ENCODE measurements around the gene TNNC1. TPM values are rescaled to one million over a fixed set of nuclear protein-coding genes. Genes with fewer than 3 reads are reported as not detected.

The TNNC1 gene
- total RNA-seq, 1 donor from 2014 or later = 3,876 TPM

DNA sequence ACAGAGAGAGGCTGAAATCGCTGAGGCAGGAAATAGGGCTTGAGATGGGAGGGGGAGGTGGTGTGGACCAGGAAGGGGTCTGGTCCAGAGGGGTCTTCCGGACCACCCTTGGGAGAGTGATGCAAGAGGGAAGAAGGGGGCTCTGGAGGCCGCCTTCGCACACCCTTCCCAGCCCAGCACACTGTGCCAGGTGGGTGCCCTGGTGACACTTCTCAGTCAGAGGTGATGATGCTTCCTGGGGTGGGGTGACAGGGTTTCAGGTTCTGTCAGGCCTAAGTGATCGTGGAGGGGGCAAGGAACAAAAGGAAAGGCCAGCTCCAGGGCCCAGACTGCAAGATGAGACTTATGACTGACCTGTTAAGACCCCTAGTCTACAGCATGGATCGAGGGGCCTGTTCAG lies 21.6 kb downstream of the TNNC1 start:
- no peak for DNase-seq (ENCODE audit: low read depth)

DNA sequence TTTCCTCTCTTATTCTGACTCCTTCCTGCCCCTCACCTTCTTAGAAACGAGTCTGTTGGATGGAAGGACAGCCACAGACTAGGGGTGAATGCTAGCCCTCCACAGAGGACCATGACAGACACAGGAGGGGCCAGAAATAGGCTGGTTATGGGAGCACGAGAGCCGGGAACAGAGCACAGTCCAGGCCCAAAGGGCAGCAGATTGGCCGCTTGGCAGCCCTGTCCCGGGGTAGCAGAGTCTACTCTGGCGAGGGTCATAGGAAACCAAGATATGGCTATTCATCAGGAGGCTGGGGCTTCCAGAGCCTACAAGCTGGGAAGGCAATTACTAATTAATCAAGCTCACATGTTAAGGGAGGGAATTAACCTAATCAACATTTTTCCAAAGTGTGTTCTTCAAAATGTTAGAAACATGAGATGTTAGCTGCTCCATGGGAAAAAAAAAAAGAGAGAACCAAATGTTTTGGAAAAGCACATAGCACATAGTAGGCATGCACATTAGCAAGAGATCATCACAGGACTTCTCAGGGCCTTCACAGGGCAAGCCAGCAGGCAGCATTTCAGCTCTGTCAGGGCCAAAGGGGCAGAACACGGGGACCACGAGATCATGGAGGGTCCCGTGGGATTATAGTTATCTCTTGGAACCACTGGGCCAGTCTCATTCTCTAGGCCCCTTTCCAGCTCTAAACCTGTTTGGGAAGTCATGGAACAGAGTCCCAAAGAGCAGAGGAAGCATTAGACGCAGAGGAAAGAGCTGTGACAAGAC lies 22.2 kb downstream of the TNNC1 start:
- DNase-seq (ENCODE audit: low read depth) = no peak

DNA sequence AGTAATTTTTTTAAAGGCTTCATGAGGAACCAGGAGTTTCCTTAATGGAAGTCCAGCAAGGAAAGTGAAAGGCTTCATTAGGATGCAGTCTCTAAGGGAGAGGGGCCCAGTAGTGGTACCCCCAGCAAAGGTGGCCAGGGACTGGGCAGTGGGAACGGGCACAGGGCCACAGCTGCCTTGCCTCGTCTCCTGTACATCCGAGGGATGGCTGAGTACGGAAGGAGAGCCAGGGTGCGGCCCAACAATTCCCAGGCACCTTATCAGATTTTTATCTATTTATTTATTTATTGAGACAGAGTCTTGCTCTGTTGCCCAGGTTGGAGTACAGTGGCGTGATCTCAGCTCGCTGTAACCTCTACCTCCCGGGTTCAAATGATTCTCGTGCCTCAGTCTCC lies 23.4 kb downstream of the TNNC1 start:
- no peak for DNase-seq (ENCODE audit: low read depth)

DNA sequence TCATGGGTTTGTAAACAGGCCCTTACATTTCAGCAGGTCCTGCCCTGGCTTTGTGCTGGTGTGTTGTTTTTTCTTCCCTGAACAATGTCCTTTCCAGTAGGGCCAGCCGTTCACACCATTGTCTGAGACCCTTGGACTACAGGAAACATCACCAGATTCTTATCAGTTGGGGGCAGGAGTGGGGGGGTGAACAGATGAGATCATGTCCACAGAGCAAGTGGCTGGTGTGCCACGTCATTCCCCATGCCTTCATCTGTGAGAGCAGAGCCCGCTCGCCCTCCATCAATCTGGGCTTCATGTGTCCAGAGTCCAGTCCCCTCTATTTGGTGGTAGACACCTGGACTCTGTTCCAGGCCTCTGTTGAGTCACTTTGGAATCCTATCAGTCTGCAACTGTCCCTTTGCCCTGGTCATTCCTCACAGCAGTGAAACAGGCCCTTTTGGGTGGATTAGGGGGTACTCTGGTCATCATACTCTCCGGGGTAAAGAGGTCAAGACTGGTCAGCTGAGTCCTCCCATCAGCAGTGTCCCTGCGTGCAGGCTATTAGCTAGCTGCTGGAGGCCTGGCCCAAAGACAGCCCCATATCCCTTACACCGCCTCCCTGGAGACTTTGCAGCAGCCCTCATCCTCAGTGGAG lies 23.9 kb downstream of the TNNC1 start:
- no peak for DNase-seq (ENCODE audit: low read depth)

DNA sequence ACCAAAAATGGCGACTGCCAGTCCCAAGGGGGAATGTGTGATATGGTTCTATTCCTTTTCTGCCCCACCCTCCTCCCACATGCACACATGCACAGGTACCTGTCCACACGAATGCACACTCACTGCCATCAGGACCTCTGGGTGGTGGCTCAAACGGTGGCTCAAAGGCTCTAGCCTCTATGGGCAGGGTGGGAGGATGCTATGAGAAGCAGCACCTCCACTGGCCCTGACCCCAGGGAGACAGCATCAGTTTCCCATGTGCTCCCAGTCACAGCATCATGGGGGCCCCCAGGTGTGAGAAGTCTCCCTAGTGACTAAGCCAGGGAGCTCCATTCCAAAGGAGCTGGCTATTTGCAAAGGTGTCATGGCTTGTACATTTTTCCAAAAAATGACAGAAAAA lies 24.8 kb downstream of the TNNC1 start:
- DNase-seq (ENCODE audit: low read depth) = no peak

DNA sequence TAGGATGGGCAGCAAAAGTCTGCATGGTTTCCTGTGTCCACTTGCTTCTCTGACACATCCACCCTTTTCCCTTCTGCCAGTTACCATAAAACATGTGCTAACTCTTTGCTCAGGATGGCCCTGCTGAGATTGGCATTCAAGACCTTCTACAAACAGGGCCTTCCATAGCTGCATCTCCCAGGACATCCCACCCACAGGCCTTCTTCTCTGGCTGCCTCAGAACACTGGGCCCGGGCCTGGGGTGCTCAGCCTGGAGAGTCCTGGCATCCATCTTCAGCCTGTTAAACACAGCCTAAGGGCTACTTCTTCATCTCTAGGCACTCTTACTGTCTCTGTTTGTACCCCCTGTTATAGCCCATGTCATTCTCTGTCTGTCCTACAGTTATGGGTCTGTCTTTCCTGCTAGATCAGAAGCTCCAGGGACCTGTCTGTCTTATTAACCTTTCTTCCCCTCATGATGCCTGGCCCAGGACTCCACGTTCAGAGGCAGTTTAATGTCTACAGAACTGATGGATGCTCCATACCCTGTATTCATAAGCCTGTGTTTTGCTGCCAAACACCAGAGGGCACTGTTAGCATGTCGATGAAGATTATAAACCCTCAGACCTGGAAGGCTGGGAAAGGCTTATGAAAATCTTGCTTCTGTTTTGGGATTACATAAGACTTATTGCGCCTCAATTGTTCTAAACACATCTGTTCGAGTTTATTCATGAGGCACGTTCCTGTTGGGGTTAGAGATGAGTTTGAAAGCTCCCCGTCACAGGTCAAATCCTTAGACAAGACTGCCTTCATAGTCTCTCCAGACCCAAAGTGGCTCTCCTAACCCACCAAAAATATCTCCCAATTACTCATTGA lies 25.5 kb downstream of the TNNC1 start:
- peak; percentile 79 for DNase-seq (ENCODE audit: low read depth)

DNA sequence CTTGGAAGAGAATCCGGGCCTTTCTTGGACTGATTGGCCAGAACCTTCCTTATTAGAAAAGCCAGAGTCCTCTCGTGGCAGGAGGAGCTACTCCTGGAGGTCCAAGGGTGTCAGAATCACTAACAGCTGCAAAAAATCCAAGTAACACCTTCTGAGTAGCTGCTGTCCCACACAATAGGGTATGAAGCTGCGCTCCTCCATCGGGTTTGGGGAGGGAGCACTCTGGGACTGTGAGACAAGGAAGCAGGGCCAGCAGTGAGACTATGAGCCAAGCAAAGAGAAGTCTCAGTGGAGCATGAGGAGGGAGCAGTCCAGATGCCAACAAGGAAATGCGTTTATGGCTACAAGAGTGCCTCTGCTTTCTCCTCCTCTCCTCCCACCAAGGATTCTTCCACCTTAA lies 30.7 kb downstream of the TNNC1 start:
- no peak for DNase-seq (ENCODE audit: low read depth)

DNA sequence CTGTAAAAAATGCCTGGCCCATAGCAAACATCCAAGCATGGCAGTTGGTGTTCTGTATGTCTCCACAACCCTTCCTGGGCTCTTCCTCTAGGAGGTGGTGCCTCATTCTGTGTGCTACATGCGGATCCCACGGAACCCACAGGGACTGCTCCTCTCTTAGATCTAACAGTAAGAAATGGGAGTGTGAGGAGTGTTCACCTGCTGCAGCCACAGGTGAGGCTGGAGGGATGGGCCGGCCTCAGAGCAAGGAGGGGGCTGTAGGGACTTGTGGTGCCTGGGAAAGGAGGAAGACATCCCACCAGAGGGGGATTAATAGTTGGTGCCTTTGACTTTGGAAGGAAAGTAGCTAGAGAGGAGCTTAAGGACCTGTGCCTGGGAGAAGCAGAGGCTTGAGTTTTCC lies 31.2 kb downstream of the TNNC1 start:
- DNase-seq (ENCODE audit: low read depth) = no peak

DNA sequence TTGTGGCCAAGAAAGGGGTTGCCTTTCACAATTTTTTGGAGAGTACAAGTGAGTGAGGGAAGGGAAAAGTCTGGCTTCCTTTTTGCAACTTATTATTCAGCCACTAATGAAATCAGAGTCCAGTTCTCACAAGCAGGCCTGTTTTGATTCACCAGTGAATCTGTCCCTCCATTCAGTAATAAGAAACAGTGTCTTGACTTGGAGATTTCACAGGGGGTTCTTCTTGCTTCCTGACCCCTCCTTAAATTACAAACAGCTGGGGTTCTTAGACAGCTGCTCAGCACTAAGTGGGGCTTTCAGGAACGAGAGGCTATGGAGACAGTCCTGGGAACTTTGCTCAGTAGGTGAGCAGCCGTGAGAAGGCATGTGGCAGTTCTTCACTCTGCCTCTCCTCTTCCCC lies 33.5 kb downstream of the TNNC1 start:
- DNase-seq (ENCODE audit: low read depth) = no peak

DNA sequence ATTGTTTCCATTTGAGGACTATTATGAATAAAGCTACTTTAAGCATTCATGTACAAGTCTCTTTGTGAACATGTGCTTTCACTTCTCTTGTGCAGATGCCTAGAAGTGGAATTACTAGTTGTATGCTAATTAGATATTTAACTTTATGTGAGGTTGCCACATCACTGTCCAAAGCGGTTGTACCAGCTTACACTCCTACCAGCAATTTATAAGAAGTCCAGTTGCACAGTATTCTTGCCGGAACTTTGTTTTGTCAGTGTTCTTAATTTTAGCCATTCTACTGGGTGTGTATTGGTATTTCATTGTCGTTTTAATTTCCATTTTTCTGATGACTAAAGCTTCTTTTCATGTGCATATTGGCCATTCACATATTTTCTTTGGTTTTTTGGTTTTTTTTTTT lies 38.0 kb downstream of the TNNC1 start:
- no peak for DNase-seq (ENCODE audit: low read depth)

DNA sequence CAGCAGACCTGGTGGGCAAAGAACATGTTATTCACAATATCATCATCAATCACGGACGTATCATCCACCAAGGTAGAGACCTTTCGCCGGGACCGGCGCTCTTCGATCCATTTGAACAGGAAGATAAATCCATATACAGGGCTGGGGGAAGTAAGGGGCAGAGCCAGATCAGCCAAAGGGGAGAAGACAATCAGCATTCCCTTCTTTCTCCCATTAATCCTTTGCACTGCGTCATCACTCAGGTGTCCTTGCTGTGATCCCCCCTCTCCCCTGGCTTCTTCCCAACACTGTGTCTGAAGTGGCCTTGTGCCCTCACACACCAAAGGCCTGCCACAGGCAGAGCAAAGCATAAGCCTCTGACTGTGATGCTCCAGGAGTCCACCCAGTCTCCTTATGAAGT lies 45.4 kb downstream of the TNNC1 start:
- no peak for DNase-seq (ENCODE audit: low read depth)

DNA sequence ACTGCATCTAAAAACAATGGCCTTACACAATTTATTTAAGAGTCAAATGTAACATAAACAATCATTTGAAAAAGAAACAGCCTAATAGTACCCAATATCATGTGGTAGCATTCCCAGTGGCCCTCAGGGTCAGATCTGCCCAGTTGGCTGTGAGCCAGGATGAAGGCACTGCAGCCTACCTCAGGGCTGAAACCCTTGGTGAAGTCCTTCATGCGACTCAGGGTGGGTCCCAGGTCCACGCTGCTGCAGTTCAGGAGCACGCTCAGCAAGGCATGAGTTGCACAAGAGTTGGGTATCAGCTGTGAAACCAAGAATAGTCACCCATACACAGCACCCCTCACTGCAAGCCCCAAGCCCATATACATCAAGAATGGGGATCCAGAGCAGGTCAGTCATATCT lies 46.1 kb downstream of the TNNC1 start:
- DNase-seq (ENCODE audit: low read depth) = no peak

DNA sequence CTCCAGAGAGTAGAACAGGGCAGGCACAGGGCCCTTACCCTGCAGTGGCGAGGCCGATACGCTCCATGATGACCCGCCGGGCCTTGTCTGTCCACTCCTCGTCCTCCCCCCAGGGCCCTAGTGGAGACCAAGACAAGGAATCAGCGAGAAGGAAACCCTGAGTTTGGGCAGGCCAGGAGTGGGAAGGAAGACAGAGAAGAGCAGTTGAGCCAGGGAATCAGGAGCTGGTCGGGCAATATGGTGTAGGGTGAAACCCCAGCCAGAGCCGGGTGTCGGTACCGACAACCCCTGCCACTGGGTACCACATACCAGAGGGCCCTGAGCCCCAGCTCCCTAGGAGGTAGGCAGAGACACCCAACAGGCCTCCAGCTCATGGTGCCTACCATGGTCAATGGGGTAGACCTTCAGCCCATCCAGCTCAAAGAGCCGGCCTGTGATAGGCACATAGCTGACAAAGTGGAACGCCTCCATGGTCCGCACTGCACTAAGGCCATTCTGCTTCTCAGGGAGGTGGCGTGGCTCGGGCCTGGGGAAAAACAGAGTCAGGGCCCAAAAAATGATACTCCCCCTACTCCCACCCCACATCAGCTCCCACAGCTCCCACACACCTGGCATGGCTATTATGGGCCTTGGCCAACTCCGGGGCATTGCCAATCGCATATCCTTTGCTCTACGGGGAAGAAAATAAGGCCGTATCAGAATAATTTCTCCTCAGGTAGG lies 46.9 kb downstream of the TNNC1 start:
- no peak for DNase-seq (ENCODE audit: low read depth)

DNA sequence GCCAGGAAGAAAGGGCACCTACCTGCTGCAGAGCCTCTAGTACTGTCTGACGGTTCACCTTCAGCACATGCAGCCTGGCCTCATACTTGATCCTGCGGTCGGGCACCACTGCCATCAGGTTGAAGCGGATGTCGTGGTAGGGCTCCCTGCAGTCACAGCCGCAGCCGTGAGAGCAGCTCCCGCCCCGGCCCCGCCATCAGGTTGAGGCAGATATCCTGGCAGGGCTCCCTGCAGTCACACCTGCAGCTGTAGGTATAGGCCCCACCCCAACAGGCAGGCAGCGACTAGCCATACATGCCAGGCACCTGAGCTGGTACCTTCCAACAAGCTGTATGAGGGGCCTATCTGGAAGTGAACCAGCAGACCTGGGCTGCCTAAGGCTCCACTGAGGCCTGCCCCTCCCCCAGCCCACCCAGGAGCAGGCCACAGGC lies 47.6 kb downstream of the TNNC1 start:
- DNase-seq (ENCODE audit: low read depth) = no peak

DNA sequence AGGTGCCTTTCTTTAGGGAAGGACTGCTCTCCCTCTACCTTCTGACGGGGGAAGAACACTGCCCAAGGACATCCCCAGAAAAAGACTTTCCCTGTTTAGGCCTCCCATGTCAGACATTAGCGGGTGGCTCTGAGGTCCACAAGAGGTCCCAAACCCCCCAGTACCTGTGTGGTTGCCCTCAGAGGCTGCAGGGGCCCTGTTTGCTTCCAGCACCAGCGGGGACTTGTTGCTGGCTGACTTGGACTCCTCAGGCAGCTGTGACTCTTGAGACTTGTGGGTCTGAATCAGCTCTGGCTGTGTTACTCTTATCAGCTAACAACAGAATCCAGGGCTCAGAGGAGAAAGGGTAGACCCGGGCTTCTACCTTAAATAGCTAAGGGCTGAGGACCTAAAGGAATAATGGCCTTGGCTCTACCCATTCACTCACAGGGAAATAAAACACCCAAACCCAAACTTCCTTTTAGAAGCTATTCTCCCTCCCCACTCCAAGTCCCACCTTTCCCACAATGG lies 48.2 kb downstream of the TNNC1 start:
- DNase-seq (ENCODE audit: low read depth) = no peak

DNA sequence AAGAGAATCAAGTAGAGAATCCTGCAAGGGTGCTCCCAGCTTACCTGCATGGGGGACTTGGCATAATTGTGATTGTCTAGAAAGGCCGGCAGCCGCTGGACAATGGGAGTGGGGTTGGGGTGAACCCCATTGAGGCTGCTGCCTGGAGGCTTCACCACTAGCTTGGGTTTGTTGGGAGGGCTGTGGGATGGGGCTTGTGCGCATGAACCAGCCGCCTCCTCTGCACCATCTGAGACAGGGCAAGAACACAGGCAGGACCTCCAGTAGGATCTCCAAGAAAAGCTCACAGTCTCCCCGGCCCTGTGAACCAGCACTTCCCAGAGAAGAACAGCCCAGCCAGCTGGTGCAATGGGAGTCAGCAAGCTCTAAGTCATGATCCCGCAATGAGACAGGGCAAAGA lies 48.8 kb downstream of the TNNC1 start:
- no peak for DNase-seq (ENCODE audit: low read depth)

DNA sequence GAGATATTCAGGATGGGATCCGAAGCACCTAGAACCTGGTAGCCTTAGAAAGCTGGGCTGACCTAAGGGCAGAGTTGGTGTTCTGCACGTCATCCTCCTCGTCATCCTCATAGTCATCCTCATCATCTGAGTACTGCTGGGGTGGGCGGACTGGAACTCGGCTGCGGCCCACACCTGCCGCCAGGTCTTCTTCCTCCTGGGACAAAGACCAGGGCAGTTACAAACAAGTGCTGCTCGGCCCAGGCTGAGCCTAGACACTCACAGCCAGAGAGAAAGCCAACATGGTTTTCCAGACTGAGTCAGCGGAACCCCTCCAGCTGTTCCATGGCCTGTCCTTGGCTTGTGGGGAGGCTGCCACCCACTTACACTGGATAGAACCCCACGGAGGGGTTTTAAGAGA lies 49.5 kb downstream of the TNNC1 start:
- peak; percentile 56 for DNase-seq (ENCODE audit: low read depth)

DNA sequence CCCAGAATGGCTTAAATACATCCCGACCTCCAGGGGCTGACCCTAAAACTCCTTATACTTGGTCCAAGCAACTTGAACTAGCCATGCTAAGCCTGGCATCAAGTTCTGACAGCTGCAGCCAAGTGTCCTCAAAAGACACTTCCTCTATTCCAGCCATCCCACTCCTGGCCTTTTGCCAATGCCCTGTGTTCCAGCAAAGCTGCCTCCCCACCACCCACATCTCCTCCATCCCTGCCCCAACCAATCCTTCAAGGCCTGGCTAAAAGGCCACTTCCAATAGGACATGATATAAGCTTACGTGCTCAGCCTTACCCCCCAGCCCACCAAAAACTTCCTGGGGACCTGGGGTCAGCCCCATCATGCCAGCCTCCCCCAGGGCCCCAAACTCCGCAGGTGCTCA lies 49.9 kb downstream of the TNNC1 start:
- DNase-seq (ENCODE audit: low read depth) = peak; percentile 83

DNA sequence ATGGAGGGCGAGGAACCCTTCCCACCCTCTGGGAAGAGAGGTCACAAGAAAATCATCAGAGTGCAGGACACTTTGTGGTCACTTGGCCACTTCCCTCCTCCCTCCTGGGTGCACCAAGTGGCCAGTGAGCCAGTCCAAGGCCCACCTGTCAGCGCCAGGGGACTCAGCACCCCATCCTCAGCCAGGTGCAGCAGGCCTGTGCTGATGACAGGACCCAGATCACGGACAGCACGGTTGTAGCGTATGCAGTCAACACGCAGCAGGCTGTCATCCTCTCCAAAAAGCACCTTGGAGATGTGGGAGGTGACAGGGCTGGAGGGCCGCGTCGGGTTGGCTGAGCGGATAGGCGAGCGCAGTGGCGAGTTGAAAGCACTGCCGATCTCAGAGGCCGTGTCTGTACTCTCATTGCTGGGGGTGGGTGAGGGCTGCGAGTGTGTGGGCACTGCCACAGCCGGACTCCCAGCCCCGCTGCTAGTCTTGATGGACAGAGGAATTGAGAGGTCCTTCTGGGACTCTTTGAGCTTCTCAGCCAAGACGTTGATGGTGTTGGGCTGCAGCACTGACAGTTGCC lies 50.5 kb downstream of the TNNC1 start:
- no peak for DNase-seq (ENCODE audit: low read depth)

DNA sequence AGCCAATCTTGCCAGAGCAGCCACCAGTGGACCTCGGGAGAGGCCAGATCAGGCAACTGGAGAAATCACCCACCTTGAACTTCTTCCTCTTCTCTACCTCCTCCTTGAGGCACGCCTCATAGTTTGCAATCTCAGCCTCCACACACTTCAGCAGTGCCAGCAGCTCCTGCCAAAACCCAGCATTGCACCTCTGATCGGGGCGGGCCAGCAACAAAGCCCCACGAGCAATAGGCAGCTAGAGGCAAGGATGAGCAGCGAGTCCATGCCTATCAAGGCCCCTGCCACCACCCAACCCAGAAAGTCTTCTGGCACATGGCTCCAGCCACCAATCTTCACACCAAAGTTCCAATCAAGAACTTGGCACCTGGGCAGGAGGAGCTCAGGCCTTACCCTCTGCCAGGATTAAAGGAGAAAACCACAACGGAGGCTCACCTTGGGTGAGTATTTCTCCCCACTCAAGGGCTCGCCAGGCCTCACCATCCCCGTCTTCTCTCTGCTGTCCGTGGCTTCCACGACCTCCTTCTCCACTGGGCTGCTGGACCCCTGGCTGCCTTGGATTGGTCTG lies 51.1 kb downstream of the TNNC1 start:
- no peak for DNase-seq (ENCODE audit: low read depth)

DNA sequence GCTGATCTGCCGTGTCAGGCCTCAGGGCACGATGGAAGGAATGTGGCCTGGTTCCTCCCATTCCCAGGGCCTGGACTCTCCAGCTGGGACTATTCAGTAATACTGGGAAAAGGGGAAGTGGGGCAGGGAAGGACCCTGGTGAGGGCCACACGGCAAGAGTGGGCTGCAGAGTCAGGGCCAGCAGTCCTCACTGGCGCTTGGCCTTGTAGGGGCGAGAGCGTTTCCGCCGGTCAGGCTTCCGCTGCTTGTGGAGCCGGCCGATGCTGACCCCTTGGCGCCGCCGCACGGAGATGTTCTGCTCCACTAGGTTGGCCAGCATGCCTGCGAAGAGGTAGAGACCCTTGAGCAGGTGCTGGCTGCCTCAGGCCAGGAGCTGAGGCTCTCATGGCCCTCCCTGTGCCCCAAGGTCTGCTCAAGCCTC lies 51.7 kb downstream of the TNNC1 start:
- DNase-seq (ENCODE audit: low read depth) = no peak

All from myocyte (in vitro differentiated cells).